Measurements from ENCODE around the gene DIP2B.

The DIP2B gene

DNA sequence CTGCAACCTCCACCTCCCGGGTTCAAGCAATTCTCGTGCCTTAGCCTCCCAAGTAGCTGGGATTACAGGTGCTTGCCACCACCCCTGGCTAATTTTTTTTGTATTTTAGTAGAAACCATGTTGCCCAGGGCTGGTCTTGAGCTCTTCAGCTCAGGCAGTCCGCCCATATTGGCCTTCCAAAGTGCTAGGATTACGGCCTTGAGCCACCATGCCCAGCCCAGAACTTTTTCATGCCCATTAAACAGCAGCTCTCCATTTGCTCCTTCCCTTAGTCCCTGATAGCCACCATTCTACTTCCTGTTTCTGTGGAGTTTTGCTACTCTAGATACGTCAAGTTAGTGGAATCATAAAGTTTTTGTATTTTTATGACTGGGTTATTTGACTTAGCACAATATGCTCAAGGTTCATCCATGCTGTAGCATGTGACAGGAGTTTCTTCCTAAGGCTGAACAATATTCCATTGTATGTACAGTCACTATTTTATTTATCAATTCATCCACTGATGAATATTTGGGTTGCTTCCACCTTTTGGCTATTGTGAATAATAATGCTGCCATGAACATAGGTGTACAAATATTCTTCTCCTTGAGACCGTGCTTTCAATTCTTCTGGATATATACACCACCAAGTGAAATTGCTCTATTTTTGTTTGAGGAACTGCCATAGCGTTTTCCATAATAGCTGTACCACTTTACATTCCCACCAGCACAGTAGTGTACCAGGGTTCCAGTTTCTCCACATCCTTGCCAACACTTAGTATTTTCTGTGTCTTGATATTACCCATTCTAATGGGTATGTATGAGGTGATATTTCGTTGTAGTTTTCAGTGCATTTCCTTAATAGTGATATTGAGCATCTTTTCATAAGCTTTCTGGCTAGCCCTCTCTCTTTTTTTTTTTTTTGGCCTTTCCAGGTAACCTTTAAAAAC lies 274.1 kb downstream of the DIP2B start:
- DNase-seq: no peak

DNA sequence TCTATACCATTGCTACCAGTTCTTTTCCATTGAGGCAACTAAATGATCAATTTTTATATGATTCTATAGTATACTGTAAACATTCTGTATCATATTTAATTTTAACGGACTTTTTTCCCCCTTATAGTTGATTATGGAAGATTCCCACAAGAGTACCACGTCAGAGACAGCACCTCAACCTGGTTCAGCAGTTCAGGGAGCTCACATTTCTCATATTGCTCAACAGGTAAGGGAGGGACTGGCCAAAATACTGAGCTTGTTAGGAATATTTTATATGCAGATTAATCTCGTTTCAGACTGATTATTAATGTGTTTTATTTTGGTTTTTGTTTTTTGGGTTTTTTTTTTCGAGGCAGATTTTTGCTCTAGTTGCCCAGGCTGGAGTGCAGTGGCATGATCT lies 275.2 kb downstream of the DIP2B start:
- DNase-seq: no peak

DNA sequence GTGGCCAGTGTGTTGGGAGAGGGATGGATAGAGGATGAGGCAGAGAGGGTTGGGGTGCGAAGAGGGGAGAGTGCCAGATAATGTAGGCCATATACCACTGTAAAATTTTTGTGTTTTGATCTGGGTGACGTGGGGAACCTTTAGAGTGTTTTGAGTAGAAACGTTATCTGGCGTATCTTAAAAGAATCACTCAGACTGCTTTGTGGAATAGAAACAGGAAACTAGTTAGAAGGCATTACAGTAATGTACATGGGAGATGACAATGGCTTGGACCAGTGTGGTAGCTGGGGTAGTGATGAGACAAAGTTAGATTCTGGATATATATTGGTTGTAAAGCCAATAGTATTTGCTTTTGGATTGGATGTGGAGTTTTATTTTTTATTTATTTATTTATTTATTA lies 279.7 kb downstream of the DIP2B start:
- DNase-seq: no peak

DNA sequence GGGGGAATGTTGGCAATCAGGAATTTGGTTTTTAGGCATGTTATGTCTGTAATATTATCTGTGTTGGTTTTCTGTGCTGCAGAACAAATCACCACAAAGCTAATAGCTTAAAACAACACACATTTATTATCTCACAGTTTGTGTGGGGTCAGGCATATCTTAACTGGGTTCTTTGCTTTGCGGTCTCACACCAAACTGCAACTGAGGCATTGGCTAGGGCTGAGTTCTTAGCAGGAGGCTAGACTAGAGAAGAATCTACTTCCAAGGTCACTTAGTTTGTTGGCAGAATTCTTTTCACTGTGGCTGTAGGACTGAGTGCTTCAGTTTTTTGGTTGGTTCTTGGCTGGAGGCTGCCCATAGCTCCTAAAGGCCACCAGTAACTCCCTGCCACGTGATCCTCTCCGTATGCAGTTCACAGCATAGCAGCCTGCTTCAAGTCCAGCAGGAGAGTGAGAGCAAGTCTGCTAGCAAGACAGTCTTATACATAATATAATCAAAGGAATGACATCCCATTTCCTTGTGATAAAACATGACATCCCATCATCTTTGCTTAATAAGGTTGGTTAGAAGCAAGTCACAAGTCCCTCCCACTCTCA lies 280.7 kb downstream of the DIP2B start:
- DNase-seq: no peak

DNA sequence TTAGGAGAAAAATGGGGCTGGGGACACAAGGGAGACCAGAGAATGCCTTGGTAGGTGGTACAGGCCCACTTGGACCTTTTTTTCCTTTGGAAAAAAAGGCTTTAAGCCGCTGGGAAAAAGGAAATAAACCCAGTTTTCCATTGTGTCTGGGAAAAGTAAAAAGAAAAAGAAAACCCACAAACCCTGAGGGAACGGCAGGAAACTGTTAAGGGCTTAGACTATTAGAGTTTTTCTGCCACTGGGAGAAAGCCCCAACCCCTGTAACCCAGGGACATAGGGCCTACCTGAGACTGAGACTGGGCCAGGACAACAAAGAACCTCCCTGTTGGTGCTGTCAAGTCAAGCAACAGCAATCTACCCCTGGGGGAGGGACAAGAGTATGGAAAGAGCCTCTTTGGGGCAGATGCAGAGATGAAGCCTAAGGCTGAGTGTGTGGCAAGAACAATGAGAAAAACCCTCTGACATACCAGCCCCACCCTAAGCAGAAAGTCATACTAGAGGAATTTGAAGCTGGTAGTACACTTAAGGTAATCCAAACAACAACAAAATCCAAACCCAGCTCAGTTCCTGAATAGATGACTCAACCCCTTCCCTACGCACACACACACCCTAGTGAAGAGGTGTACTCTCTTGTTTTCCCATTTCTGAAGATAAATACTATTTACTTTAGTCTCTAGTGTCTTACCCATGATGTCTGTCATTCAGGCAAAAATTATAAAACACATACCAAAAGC lies 281.9 kb downstream of the DIP2B start:
- no peak for DNase-seq

DNA sequence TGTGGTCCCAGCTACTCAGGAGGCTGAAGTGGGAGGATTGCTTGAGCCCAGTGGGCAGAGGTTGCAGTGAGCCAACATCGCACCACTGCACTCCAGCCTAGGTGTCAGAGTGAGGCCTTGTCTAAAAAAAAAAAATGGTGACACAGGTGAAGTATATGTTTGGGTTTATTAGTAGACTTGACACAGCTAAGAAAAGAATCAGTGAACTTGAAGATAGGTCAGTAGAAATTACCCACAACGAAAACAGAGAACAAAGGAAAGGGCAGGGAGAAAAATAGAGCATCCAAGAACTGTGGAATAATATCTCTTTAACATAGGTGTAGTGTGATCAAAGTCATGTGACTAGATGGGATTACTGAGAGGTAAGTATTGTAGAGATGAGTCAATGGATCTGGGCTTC lies 282.8 kb downstream of the DIP2B start:
- DNase-seq: no peak

DNA sequence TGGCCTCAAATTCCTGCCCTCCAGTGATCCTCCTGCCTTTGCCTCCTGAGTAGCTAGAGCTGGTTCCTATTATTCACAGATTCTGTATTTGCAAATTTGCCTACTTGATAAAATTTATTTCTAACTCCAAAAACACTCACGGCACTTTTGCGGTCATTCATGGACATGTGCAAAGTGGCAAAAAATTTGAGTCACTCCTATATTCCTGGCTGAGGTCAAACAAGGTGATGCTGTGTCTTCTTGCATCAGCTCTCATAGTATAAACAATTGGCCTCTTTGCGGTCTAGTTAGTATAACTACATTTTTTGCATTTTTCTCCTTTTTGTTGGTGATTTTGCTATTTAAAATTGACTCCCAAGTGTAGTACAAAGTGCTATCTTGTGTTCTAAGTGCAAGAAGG lies 283.8 kb downstream of the DIP2B start:
- DNase-seq: no peak

DNA sequence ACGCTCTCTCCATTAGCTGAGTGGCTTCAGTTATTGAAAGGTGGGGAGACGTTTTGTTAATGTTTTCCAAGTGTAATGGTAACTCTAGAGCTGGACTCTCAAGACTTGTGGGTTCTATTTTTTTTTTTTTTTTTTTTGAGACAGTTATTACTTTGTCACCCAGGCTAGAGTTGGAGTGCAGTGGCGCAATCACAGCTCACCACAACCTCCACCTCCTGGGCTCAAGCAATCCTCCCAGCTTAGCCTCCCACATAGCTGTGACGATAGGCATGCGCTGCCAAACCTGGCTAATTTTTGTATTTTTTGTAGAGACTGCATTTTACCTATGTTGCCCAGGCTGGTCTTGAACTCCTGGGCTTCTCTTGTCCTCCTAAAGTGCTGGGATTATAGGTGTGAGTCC lies 285.3 kb downstream of the DIP2B start:
- no peak for DNase-seq

All from hematopoietic multipotent progenitor cell treated with erythropoietin and hydrocortisone succinate and interleukin-3 and kit ligand, for 4 days (in vitro differentiated cells).